KBM-7 (cell line): ENCODE results near the gene PPP2R2B.
"Not testable (repeated sequence)": the region's sequence is repeated elsewhere in the genome, so short reads cannot be mapped to it uniquely, and the experiment has no call there.

ENCODE experiments used
- DNase-seq: peaks from one replicate; pipeline ENCODE4 v3.0.0-alpha.2; 2015
- in situ Hi-C: fragments of 300-500 bp; cut with MboI; formaldehyde crosslinking; loops from 2 replicates; pipeline ENCODE4 v1.14.3; 2020; ENCODE audit warnings: low sequenced_read_pairs, low pct_unique_long_range_greater_than_20kb, mixed read lengths

Gene PPP2R2B

DNA sequence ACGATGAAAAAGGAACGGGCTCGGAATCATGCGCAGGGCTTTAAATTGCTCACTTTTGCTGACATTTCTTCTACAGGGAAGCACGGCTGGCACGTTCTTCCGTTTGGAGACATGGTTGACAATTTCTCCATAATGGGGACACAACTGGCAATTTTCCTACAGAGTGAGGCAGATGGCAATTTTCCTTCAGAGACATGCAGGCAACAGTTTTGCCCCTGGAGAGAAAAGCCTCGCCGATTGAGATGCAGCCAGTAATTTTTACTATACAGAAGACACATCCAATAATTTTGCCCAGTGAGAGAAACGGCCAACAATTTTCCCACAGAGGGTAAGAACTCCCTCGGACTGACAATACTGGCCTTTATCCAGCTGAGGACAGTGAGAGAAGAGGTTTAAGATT, 271.7 kb downstream of the PPP2R2B start:
- in situ Hi-C loops, result no loop called here
- no peak for DNase-seq

DNA sequence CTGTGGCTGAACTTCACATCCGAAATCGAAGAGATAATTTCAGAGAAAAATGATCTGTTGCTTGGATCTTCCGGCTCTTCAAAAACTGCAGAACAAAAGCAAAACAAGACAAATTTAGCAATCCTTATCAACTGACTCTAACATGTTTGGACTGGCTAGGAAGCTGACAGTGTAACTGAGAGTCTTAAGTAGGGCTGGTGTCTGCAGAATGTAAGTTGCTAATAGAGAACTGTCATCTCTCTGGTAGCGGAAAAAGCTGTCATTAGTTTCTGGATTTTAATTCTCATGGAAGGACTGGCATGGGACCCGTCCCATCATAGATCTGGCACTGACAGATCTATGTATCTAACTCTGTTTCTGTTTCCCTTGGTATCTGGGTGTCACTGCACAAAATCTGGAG, 278.2 kb downstream of the PPP2R2B start:
- in situ Hi-C loops, result no loop called here
- DNase-seq, result no peak

DNA sequence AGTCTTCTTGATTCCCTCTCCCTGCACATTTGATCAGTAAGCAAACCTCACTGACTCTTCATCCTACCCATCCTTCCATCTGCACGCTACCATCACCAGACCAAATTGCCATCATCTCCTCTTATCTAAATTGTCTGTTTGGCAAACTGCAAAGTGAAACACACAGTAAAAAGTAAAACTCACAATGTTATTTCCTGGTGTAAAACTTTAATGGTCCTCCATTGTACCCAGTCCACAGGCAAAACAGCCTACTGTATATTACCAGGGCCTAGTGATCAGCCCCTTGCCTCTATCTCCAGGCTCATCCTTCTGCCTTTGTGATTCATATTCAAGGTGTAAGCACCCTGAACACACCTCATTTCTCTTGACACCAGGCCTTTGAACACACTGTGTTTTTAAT, 279.3 kb downstream of the PPP2R2B start:
- DNase-seq, result no peak
- in situ Hi-C loops, result no loop called here

DNA sequence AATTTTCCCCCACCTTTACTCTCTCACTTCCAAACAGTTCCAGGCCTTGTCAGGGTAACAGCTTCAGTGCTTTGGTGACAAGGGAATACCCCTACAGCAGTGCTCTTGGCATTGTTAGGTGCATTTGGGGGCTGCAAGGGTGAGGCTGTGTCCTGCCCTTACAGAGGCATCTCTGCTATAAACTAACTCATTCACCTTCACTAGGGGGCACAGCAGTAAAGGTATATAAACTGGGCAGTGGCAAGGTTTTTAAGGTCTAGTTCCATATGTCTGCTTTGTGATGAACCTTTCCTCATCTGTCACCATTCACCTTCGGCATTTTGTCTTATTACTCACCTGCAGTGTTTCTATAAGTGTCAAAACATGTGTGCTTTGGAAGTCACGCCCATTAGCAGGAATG, 283.5 kb downstream of the PPP2R2B start:
- in situ Hi-C loops, result no loop called here
- DNase-seq, result no peak

DNA sequence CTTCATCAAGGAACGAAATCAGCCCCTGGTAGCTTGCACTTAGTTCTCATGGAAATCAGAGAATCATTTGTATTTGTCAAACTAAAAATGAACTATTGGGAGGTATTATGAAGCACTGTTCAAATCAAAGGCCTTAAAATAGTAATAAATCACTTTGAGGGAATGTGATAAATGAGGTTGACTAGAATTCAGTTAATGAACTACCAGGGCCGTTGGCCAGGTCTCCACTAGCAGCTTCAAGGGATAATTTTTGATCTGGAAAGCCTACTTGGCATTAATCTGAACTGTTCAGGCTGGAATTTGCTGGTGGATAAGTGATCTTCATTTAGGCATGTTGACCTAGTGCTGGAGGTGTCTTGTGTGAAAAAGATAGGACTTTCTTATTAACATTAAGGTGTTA, 286.2 kb downstream of the PPP2R2B start:
- DNase-seq, result no peak
- in situ Hi-C loops, result no loop called here

DNA sequence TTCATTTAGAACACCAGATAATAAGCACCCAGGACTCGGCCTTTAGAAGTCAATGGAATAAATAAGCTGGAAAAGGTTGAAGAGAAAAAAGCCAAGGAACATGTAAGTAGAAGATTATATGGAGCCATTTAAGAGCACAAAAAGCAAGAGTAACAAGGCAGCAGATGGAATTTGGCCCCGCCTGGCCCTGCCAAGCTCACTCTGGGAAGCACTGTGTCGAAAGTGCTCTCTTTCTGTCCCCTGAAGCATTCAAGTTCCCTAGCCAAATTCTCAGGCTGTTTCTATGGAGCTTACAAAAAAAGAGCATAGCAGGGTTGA, 289.6 kb downstream of the PPP2R2B start:
- in situ Hi-C loops, result no loop called here

DNA sequence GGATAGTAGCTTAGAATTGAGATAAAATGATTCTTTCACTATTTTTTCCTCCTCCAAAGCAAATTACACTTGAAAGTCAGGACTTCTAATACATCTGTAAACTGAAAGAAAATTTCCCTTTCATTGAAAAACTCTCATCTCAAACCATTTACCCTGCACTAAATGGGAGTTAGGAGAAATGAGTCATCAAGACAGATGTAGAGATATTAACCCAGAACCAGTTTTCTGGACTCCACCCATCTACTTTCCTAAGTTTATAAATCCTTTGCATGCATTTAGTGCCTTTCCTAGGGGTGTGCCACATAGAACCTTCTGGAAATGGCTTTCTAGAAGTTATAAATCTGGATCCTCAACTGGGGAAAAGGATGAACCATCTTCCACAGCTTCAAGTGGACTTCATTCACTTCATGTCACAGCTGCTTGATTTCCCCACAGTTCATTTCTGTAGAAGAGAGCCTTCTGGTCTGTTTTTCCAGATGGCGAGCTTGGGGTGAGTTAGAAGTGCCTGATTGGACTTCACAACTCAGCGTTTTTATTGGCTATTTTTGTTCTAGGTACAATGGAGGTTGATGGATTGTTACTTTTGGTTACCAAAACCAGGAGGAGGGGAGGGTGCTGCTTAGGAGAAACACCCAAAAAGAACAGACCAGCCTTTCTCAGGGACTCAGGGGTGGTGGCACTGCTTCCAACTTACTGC, 290.1 kb downstream of the PPP2R2B start:
- DNase-seq, result no peak
- in situ Hi-C loops, result no loop called here

More for the DNA sequence above, 289.6 kb downstream of the PPP2R2B start:
- no peak for DNase-seq

DNA sequence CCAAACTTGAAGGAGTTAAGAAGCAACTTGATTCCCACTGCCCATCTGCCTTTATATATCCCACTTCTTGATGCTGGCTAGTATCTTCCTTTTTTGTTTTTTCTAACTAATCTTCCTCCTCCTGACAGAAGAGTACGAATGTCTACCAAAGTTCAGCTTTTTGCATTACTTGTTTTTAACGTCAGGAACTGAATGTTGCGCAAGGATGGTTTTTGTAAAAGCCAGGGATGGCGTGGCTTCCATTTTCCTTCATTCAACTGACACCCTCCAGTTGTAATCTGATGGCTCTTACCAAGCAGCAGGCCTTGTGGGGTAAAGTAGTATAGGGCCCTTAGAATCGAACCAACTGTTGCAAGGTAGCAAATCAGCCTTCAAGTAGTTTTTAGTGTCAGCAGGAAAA, 291.8 kb downstream of the PPP2R2B start:
- no peak for DNase-seq
- in situ Hi-C loops, result no loop called here

DNA sequence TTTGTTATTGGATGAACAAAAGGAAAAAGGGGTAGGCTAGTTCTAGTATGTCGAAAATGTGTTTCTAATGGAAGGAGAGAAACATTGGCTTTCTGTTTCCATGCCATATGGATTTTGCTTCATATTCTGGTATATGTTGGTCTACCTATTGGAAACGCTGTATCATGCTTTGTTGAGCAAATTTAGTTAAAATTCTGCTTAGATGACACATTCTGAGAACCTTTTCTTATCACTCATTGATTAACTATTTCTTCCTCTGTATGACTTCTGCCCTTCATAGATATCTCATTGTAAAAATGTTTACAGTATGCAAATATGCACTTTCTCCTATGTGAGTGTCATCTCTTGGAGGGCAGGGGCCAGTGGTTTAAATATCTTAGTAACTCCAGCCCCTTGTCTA, 293.8 kb downstream of the PPP2R2B start:
- no peak for DNase-seq
- in situ Hi-C loops, result no loop called here

DNA sequence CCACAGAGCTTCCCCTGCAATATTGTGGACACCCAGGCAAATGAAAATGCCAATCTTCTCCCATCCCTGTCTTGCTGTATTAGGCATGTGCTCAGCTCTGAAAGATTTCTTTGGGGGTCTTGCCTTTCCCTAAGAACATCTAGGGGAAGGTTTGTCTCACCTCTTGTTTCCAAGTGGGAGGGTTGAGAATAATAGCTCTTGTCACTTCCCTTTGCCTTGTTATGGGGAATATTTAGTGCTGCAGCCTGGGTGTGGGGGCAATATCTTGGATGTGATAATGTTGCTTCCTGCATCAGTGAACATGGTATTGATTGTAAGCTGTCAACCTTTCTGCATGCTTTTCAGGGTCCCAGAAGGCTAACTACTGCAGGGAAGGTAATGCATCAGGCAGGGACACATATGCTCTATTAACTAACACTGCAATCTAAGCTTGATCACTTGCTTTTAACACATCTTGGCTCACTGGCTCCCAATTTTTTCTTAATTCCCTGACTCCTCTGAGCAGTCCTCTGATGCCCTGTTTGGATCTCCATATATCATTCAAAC, 296.4 kb downstream of the PPP2R2B start:
- in situ Hi-C loops, result no loop called here
- no peak for DNase-seq

DNA sequence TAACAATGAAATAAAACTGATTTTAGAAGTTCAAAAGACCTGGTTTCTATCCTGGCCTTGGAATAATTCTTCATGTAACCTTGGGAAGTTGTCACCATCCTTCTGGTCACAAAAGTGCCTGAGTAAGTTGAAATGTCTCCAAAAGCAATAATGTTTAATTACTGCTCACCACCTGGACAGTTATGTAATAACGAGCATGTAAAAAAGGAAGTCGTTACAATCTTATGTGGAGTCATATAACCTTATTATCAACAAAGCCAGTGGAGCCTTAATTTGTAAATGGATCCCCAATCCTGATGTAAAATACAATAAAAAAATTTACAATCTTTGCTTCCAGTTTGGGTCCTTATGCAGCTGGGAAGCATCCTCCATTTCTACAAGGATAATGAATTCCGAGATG, 298.3 kb downstream of the PPP2R2B start:
- in situ Hi-C loops, result no loop called here
- DNase-seq, result peak; percentile 19

DNA sequence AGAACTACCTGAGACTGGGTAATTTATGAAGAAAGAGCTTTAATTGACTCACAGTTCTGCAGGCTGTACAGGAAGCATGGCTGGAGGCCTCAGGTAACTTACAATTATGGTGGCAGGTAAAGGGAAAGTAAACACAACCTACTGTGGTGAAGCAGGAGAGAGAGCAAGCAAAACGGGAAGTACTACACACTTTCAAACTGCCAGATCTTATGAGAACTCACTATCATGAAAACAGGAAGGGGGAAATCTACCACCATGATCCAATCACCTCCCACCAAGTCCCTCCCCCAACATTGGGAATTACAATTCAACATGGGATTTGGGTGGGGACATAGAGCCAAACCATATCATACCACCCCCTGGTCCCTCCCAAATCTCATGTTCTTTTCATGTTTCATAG, 303.8 kb downstream of the PPP2R2B start:
- in situ Hi-C loops, result no loop called here
- peak; percentile 72 for DNase-seq

DNA sequence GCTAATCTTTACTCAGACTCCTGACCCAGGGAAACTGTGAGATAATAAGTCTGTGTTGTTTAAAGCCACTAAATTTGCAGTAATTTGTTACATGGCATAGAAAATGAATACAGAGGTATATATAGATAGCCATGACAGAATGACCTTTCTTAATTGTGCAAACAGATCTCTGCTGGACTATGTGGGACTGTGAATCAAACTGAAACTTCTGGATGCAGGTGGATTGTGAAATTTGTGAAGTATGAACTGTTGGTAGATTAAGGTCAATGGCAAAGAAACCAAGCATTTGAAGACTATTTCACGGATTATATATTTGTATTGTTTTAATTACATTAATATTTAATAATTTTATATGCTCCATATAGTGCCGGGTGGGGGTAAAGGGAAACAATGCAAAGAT, 310.4 kb downstream of the PPP2R2B start:
- in situ Hi-C loops, result no loop called here
- DNase-seq, result no peak

DNA sequence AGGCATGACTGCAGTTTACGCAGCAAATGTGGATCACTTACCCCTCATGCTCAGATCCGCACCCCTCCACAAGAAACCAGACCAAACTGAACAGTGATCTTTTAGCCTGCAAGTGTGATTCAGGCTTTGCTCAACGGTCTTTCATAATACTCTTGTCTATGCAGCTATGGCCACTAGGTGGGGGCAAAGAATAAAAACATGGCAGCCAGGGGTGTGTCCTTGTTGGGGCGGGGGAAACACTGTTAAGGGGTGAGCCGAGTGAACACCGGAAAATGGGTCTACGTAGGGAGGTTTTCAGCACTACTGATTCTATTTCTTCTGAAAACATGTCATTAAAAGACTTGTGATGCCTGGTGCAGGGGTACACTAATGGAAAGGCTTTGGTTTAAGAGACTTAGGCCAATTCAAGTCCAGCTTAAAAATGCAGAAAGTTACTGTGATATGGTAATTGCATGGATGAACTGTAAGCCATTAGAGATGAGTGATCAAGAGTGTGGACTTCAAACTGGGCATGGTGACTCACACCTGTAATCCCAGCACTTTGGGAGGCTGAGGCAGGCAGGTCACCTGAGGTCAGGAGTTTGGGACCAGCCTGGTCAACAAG, 312.7 kb downstream of the PPP2R2B start:
- in situ Hi-C loops, result no loop called here
- DNase-seq, result peak; percentile 71

DNA sequence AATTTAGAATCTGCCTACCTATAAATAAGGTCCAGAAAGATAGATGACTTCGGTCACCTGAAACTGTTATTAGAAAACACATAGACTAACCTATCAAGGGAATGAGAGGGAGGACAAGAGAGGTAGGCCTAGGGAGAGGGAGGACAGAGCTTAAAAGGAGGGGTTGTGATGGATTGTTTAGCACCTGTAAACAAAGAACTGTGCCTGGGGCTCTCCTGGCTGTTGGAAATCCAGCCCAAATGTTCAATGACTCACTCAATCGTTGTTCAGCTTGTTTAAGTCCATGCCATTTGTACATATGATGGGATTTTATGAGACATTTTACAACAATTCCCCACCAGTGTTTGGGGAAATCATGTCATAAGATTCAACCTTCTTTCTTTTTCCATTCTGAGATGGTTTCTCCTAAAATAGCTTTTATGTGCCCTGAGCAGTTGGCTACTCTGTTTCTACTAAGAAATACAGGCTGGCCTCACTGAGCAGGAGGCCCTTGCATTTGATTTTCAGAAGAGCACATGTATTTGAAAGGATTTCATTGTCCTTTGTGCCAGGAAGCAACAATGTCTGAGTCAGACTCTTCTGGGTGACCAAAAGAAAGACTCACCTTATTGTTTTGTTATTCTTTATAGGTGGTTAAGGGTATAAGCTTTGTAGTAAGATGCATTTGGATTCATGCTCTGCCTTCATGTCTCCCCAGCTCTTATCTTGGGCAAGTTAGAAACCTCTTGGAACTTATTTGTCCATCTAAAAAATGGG, 314.4 kb downstream of the PPP2R2B start:
- DNase-seq, result no peak
- in situ Hi-C loops, result no loop called here

DNA sequence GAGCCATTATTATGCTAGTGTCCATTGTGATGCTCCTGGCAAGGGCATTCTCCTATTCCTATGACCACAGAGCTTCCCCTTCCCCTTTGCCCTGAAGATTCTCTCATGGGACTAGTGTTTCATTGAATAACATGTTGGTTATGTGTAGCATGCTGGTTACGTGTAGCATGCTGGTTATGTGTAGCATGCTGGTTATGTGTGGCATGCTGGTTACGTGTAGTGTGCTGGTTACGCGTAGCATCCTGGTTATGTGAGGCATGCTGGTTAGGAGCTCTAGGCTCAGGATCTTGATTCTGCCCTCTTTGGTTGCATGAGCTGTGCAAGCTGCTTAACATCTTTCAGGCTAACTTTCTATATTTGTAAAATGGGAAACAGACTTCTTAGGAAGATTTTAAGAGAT, 316.1 kb downstream of the PPP2R2B start:
- no peak for DNase-seq
- in situ Hi-C loops, result no loop called here

DNA sequence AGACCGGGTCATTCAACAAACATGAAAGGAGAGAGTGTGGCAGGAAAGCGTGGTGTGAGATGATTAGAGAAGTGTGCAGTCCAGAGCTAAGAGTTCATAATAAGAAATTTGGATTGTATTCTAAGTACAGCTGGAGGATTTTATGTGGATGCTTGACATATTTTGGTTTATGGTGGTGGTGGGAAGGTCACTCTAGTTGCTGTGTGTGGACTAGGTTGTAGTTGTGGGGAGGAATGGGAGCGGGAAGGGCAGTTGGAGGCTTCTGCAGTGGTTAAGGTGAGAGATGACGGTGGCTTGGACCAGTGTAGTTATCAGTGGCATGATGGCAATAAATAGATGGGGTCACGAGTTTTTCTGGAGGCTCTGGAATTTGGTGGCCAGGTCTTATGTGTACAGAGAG, 316.8 kb downstream of the PPP2R2B start:
- in situ Hi-C loops, result no loop called here
- no peak for DNase-seq

DNA sequence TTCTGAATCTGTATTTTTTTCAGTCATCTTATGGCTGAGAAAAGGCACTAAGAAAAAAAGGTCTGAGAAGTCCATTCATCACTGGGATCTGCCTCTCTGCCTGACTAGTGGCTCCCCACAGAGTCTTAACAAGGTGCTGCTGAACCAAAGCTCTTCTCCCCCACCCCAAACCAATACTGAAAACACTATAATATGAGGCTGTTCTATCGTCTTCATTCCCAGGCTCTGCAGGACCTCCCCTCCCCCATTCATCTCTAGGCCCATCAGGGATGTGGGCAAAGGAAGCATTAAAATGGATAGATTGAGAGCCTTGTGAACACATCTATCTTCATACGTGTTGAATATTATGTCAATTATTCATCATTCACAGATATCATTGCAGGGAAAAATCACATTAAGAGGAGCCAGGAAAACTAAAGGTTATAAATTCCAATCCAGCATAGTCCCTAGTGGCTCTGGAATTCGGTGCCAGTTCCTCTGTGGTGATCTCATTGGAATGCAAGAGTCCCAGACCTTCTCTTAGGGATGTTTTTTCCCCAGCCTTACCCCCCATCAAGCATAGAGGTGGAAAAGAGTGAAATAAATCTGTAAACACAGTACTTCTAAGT, 318.2 kb downstream of the PPP2R2B start:
- no peak for DNase-seq
- in situ Hi-C loops, result no loop called here

DNA sequence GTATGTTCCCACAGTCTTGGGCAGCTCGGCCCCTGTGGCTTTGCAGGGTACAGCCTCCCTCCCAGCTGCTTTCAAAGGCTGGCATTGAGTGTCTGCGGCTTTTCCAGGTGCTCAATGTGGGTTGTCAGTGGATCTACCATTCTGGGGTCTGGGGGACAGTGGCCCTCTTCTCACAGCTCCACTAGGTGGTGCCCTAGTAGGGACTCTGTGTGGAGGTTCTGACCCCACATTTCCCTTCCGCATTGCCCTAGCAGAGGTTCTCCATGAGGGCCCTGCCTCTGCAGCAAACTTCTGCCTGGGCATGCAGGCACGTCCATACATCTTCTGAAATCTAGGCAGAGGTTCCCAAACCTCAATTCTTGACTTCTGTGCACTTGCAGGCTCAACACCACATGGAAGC, 321.7 kb downstream of the PPP2R2B start:
- DNase-seq, in situ Hi-C loops: not testable (repeated sequence)

DNA sequence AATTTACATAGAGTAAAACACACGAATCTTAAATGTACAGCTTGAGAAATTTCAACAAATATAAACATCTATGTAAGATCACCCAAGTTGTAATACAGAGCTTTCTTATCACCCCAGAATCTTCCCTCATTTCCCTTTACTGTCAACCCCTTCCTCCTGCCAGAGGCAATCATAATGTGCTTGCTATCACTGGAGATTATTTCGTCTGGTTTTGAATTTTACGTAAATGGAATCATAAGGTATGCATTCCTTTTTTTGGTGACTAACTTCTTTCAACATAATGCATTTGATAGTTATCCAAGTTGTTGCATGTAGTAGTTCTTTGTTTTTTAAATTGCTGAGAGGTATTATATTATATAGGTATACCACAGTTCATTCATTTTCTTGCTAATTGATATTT, 325.1 kb downstream of the PPP2R2B start:
- no peak for DNase-seq
- in situ Hi-C loops, result no loop called here
